ENCODE measurements around the gene LRRC28. TPM values are rescaled to one million over a fixed set of nuclear protein-coding genes. Genes with fewer than 3 reads are reported as not detected.

LRRC28 gene
- total and polyA plus RNA-seq, 4 donors, result 14.5 to 27.5 (median 19.7) TPM

- DNase-seq, result no peak
- intact Hi-C loops (cut with DNase I), result no loop called here
- Histone ChIP-seq H3K27me3 (ENCODE audit: control insufficient read depth in 1 of 2, insufficient read depth in 2 of 2, low read length in 1 of 2) (no peaks in the 10 kb centered on the region), H3K4me1 (ENCODE audit: control insufficient read depth in 1 of 2, insufficient read depth in 2 of 2, low read length in 2 of 2) (no peaks in the 10 kb centered on the region), H3K9me3 (ENCODE audit: control insufficient read depth, low read length) (no peaks in the 10 kb centered on the region), H3K4me3 (ENCODE audit: low read length in 2 of 2) (no peak overlapping the region), H3K36me3 (ENCODE audit: control insufficient read depth in 1 of 2, insufficient read depth in 2 of 2, low read length in 1 of 2) (no peaks in the 10 kb centered on the region), H3K27ac (ENCODE audit: low read depth in 1 of 2, low read length in 2 of 2) (no peak overlapping the region)
- ATAC-seq (ENCODE audit: low FRiP score), result no peak
- 92 to 94% methylated on average over 2 of the region's 2 CpGs for WGBS, 2 donors
Measured at GRCh38 chr15:99345242-99345641, 94.0 kb downstream of the LRRC28 start.

GRCh38 chr15:99345832-99346462 lies 94.7 kb downstream of the LRRC28 start:
- H3K27ac ChIP-seq (ENCODE audit: low read depth in 1 of 2, low read length in 2 of 2), result no peak overlapping the region
- DNase-seq (no peak), ATAC-seq (ENCODE audit: low FRiP score) (no peak)
- intact Hi-C loops (cut with DNase I), result no loop called here
- H3K36me3 ChIP-seq (ENCODE audit: control insufficient read depth in 1 of 2, insufficient read depth in 2 of 2, low read length in 1 of 2), result no peaks in the 10 kb centered on the region
- H3K4me1 ChIP-seq (ENCODE audit: control insufficient read depth in 1 of 2, insufficient read depth in 2 of 2, low read length in 2 of 2), result no peaks in the 10 kb centered on the region
- H3K27me3 ChIP-seq (ENCODE audit: control insufficient read depth in 1 of 2, insufficient read depth in 2 of 2, low read length in 1 of 2), result no peaks in the 10 kb centered on the region
- 95 to 96% methylated on average over 3 of the region's 3 CpGs for WGBS, 2 donors
- no peaks in the 10 kb centered on the region for H3K9me3 ChIP-seq (ENCODE audit: control insufficient read depth, low read length)
- no peak overlapping the region for H3K4me3 ChIP-seq (ENCODE audit: low read length in 2 of 2)

DNA sequence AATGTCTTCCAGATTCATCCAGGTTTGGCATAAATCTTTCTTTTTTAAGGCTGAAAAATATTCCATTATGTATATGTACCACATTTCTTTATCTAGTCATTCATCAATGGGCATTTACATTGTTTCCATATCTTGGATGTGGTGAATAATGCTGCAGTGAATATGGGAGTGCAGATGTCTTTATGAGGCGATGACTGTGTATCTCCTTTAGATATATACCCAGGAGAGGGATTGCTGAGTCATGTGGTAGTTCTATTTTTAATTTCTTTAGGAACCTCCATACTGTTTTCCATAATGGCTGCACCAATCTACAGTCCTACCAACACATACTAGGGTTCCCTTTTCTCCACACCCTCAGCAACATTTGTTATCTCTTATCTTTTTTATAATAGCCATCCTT lies 96.3 kb downstream of the LRRC28 start:
- Histone ChIP-seq H3K4me3 (ENCODE audit: low read length in 2 of 2) (no peak overlapping the region), H3K4me1 (ENCODE audit: control insufficient read depth in 1 of 2, insufficient read depth in 2 of 2, low read length in 2 of 2) (no peaks in the 10 kb centered on the region), H3K36me3 (ENCODE audit: control insufficient read depth in 1 of 2, insufficient read depth in 2 of 2, low read length in 1 of 2) (no peaks in the 10 kb centered on the region), H3K27ac (ENCODE audit: low read depth in 1 of 2, low read length in 2 of 2) (no peak overlapping the region), H3K9me3 (ENCODE audit: control insufficient read depth, low read length) (no peaks in the 10 kb centered on the region), H3K27me3 (ENCODE audit: control insufficient read depth in 1 of 2, insufficient read depth in 2 of 2, low read length in 1 of 2) (no peaks in the 10 kb centered on the region)
- WGBS, 2 donors, result 97% methylated on average over 1 of the region's 1 CpG
- intact Hi-C loops (cut with DNase I), result no loop called here
- no peak for DNase-seq
- ATAC-seq (ENCODE audit: low FRiP score), result no peak

DNA sequence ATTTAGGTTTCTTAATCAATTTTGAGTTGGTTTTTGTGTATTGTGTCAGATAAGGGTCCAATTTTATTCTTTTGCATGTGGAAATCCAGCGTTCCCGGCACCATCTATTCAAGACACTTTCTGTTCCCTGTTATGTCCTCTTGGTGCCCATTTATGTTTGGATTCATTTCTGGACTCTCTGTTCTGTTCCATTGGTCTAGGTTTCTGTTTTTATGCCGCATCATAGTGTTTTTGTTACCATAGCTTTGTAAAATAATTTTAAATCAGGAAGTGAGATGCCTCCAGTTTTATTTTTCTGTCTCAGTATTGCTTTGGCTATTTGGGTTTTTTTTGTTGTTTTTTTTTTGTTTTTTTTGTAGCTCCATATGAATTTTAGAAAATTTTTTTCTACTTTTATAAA lies 97.1 kb downstream of the LRRC28 start:
- Histone ChIP-seq H3K36me3 (ENCODE audit: control insufficient read depth in 1 of 2, insufficient read depth in 2 of 2, low read length in 1 of 2) (peaks cover 1 to 4% of the 10 kb centered on the region in 2 donors), H3K27me3 (ENCODE audit: control insufficient read depth in 1 of 2, insufficient read depth in 2 of 2, low read length in 1 of 2) (no peaks in the 10 kb centered on the region), H3K4me1 (ENCODE audit: control insufficient read depth in 1 of 2, insufficient read depth in 2 of 2, low read length in 2 of 2) (no peaks in the 10 kb centered on the region), H3K9me3 (ENCODE audit: control insufficient read depth, low read length) (no peaks in the 10 kb centered on the region), H3K4me3 (ENCODE audit: low read length in 2 of 2) (no peak overlapping the region), H3K27ac (ENCODE audit: low read depth in 1 of 2, low read length in 2 of 2) (no peak overlapping the region)
- no peak for DNase-seq
- 95 to 97% methylated on average over 3 of the region's 3 CpGs for WGBS, 2 donors
- intact Hi-C loops (cut with DNase I), result no loop called here
- no peak for ATAC-seq (ENCODE audit: low FRiP score)

GRCh38 chr15:99350408-99350807 lies 99.1 kb downstream of the LRRC28 start:
- H3K27me3 ChIP-seq (ENCODE audit: control insufficient read depth in 1 of 2, insufficient read depth in 2 of 2, low read length in 1 of 2), result no peaks in the 10 kb centered on the region
- no peak overlapping the region for H3K4me3 ChIP-seq (ENCODE audit: low read length in 2 of 2)
- peaks cover 1 to 4% of the 10 kb centered on the region in 2 donors for H3K36me3 ChIP-seq (ENCODE audit: control insufficient read depth in 1 of 2, insufficient read depth in 2 of 2, low read length in 1 of 2)
- no peak overlapping the region for H3K27ac ChIP-seq (ENCODE audit: low read depth in 1 of 2, low read length in 2 of 2)
- WGBS, 2 donors, result 96 to 100% methylated on average over 3 of the region's 3 CpGs
- H3K9me3 ChIP-seq (ENCODE audit: control insufficient read depth, low read length), result no peaks in the 10 kb centered on the region
- no peaks in the 10 kb centered on the region for H3K4me1 ChIP-seq (ENCODE audit: control insufficient read depth in 1 of 2, insufficient read depth in 2 of 2, low read length in 2 of 2)
- intact Hi-C loops (cut with DNase I), result no loop called here
- DNase-seq, result no peak
- no peak for ATAC-seq (ENCODE audit: low FRiP score)

- whole genome bisulfite sequencing, 2 donors, result 88 to 89% methylated on average over 2 of the region's 2 CpGs
- DNase-seq (no peak), ATAC-seq (ENCODE audit: low FRiP score) (no peak)
- Histone ChIP-seq H3K4me3 (ENCODE audit: low read length in 2 of 2) (no peak overlapping the region), H3K27ac (ENCODE audit: low read depth in 1 of 2, low read length in 2 of 2) (no peak overlapping the region), H3K4me1 (ENCODE audit: control insufficient read depth in 1 of 2, insufficient read depth in 2 of 2, low read length in 2 of 2) (no peaks in the 10 kb centered on the region), H3K9me3 (ENCODE audit: control insufficient read depth, low read length) (no peaks in the 10 kb centered on the region), H3K27me3 (ENCODE audit: control insufficient read depth in 1 of 2, insufficient read depth in 2 of 2, low read length in 1 of 2) (no peaks in the 10 kb centered on the region), H3K36me3 (ENCODE audit: control insufficient read depth in 1 of 2, insufficient read depth in 2 of 2, low read length in 1 of 2) (peaks cover 0 to 1% of the 10 kb centered on the region in 2 donors)
- intact Hi-C loops (cut with DNase I), result loop anchor here (10.0 kb wide), 1 partner anchor 75 kb away; no protein-coding TSS in a partner anchor
Measured at GRCh38 chr15:99359769-99360168, 108.5 kb downstream of the LRRC28 start.

- WGBS, 2 donors, result 85 to 88% methylated on average over 13 of the region's 13 CpGs
- intact Hi-C loops (cut with DNase I), result loop anchor here (10.0 kb wide), 1 partner anchor 77 kb away; no protein-coding TSS in a partner anchor
- Histone ChIP-seq H3K9me3 (ENCODE audit: control insufficient read depth, low read length) (no peaks in the 10 kb centered on the region), H3K36me3 (ENCODE audit: control insufficient read depth in 1 of 2, insufficient read depth in 2 of 2, low read length in 1 of 2) (peaks cover 0 to 1% of the 10 kb centered on the region in 2 donors), H3K4me1 (ENCODE audit: control insufficient read depth in 1 of 2, insufficient read depth in 2 of 2, low read length in 2 of 2) (no peaks in the 10 kb centered on the region), H3K4me3 (ENCODE audit: low read length in 2 of 2) (no peak overlapping the region), H3K27ac (ENCODE audit: low read depth in 1 of 2, low read length in 2 of 2) (no peak overlapping the region), H3K27me3 (ENCODE audit: control insufficient read depth in 1 of 2, insufficient read depth in 2 of 2, low read length in 1 of 2) (no peaks in the 10 kb centered on the region)
- DNase-seq, result no peak
- no peak for ATAC-seq (ENCODE audit: low FRiP score)
Measured at GRCh38 chr15:99361545-99362185, 110.4 kb downstream of the LRRC28 start.

GRCh38 chr15:99365242-99365641 lies 114.0 kb downstream of the LRRC28 start:
- Histone ChIP-seq H3K9me3 (ENCODE audit: control insufficient read depth, low read length) (no peaks in the 10 kb centered on the region), H3K27ac (ENCODE audit: low read depth in 1 of 2, low read length in 2 of 2) (no peak overlapping the region), H3K4me3 (ENCODE audit: low read length in 2 of 2) (no peak overlapping the region), H3K4me1 (ENCODE audit: control insufficient read depth in 1 of 2, insufficient read depth in 2 of 2, low read length in 2 of 2) (no peaks in the 10 kb centered on the region), H3K36me3 (ENCODE audit: control insufficient read depth in 1 of 2, insufficient read depth in 2 of 2, low read length in 1 of 2) (peaks cover 0 to 1% of the 10 kb centered on the region in 2 donors), H3K27me3 (ENCODE audit: control insufficient read depth in 1 of 2, insufficient read depth in 2 of 2, low read length in 1 of 2) (no peaks in the 10 kb centered on the region)
- intact Hi-C loops (cut with DNase I), result loop anchor here (10.0 kb wide), 1 partner anchor 80 kb away; no protein-coding TSS in a partner anchor
- 89 to 94% methylated on average over 1 of the region's 1 CpG for WGBS, 2 donors
- no peak for ATAC-seq (ENCODE audit: low FRiP score)
- DNase-seq, result no peak

GRCh38 chr15:99366013-99366412 lies 114.7 kb downstream of the LRRC28 start:
- no peak overlapping the region for H3K27ac ChIP-seq (ENCODE audit: low read depth in 1 of 2, low read length in 2 of 2)
- DNase-seq (no peak), ATAC-seq (ENCODE audit: low FRiP score) (no peak)
- H3K4me1 ChIP-seq (ENCODE audit: control insufficient read depth in 1 of 2, insufficient read depth in 2 of 2, low read length in 2 of 2), result no peaks in the 10 kb centered on the region
- WGBS, 2 donors, result 95 to 100% methylated on average over 1 of the region's 1 CpG
- H3K9me3 ChIP-seq (ENCODE audit: control insufficient read depth, low read length), result no peaks in the 10 kb centered on the region
- intact Hi-C loops (cut with DNase I), result loop anchor here (10.0 kb wide), 1 partner anchor 81 kb away; no protein-coding TSS in a partner anchor
- H3K36me3 ChIP-seq (ENCODE audit: control insufficient read depth in 1 of 2, insufficient read depth in 2 of 2, low read length in 1 of 2), result peaks cover 0 to 1% of the 10 kb centered on the region in 2 donors
- H3K4me3 ChIP-seq (ENCODE audit: low read length in 2 of 2), result no peak overlapping the region
- no peaks in the 10 kb centered on the region for H3K27me3 ChIP-seq (ENCODE audit: control insufficient read depth in 1 of 2, insufficient read depth in 2 of 2, low read length in 1 of 2)

All from aorta (tissue), 5 donors.